A673 (cell line): Measurements from ENCODE around the gene TBC1D5. TPM values are rescaled to one million over a fixed set of nuclear protein-coding genes. Genes with fewer than 3 reads are reported as not detected.

Experiments used
- BruUV-seq: library from RNA; stranded (reverse); fragments of 400-500 nt; replicated peaks from 2 replicates; lab custom pipeline; 2021; lab: Mats Ljungman, UMichigan
- CTCF ChIA-PET: fragments of 300-600 bp; sonication (Branson Sonifier 250); formaldehyde crosslinking; loops from one replicate; lab custom pipeline; 2022; ENCODE audit warnings: antibody characterized with exemption; lab: Charles Lee
- POLR2A ChIA-PET: fragments of 300-600 bp; sonication (Branson Sonifier 250); formaldehyde crosslinking; loops from one replicate; lab custom pipeline; 2022; ENCODE audit warnings: antibody characterized with exemption; ENCODE audit not compliant: low non-redundant PET; lab: Charles Lee
- DNase-seq: peaks from one replicate; pipeline ENCODE4 v3.0.0-alpha.2; 2015; ENCODE audit warnings: low spot score
- H3K27ac ChIP-seq: fragments of 200-600 bp; sonication (generic); 2 replicates; pipeline ENCODE4 v1.5.1; 2016; ENCODE audit warnings: mixed run types, low read depth, mild to moderate bottlenecking, mixed read lengths, antibody characterized with exemption, low read length; ENCODE audit not compliant: poor library complexity, severe bottlenecking
- H3K27me3 ChIP-seq: fragments of 200-600 bp; sonication (generic); replicated peaks from 2 replicates; pipeline ENCODE4 v1.6.1; 2017; ENCODE audit warnings: mixed run types, low read depth, mild to moderate bottlenecking, mixed read lengths, antibody characterized with exemption, low read length; ENCODE audit not compliant: insufficient read depth, poor library complexity
- H3K36me3 ChIP-seq: fragments of 200-600 bp; sonication (generic); 2 replicates; pipeline ENCODE4 v1.6.1; 2016; ENCODE audit warnings: mixed run types, mild to moderate bottlenecking, mixed read lengths, antibody characterized with exemption, low read length; ENCODE audit not compliant: insufficient read depth, poor library complexity, severe bottlenecking
- H3K4me1 ChIP-seq: fragments of 200-600 bp; sonication (generic); 2 replicates; pipeline ENCODE4 v1.6.1; 2017; ENCODE audit warnings: mixed run types, mild to moderate bottlenecking, mixed read lengths, antibody characterized with exemption, low read length; ENCODE audit not compliant: insufficient read depth, poor library complexity, severe bottlenecking
- H3K4me3 ChIP-seq: fragments of 200-600 bp; sonication (generic); 2 replicates; pipeline ENCODE4 v1.5.1; 2016; ENCODE audit warnings: low read depth, mixed run types, mild to moderate bottlenecking, mixed read lengths, low read length; ENCODE audit not compliant: poor library complexity, severe bottlenecking
- H3K9me3 ChIP-seq: fragments of 200-600 bp; sonication (generic); 2 replicates; pipeline ENCODE4 v1.6.1; 2016; ENCODE audit warnings: mixed run types, low read depth, mild to moderate bottlenecking, mixed read lengths, antibody characterized with exemption, low read length; ENCODE audit not compliant: poor library complexity, severe bottlenecking
- CTCF ChIP-seq: fragments of 300-800, 200-600 bp; sonication (generic); conservative IDR thresholded peaks from 2 replicates; pipeline ENCODE4 v1.5.1; 2017; ENCODE audit warnings: low read depth, mild to moderate bottlenecking, antibody characterized with exemption, low read length, moderate library complexity, mixed read lengths
- EZH2 ChIP-seq: fragments of 200-600 bp; sonication (generic); IDR thresholded peaks from 2 replicates; pipeline ENCODE4 v1.6.1; 2017; ENCODE audit warnings: borderline replicate concordance, low read depth, mild to moderate bottlenecking, mixed read lengths, antibody characterized with exemption, low read length; ENCODE audit not compliant: poor library complexity, severe bottlenecking
- intact Hi-C: fragments of 100-400 bp; cut with micrococcal nuclease; formaldehyde crosslinking; loops from one replicate; pipeline ENCODE4 v1.10.0; 2022; ENCODE audit not compliant: unreplicated experiment
- total RNA-seq: library from RNA; stranded (reverse); gene quantifications from 2 replicates; pipeline ENCODE4 v1.2.3, GENCODE V29; 2021

The TBC1D5 gene
- total RNA-seq, 1 experiment from 2014 or later: 40.7 TPM

GRCh38 chr3:17590465-17590864 lies 152.0 kb downstream of the TBC1D5 start:
- DNase-seq: no peak
- no peak overlapping the region for H3K4me3 ChIP-seq
- intact Hi-C loops: no loop called here
- H3K9me3 ChIP-seq: peaks cover 7% of the 10 kb centered on the region
- no peaks in the 10 kb centered on the region for H3K27me3 ChIP-seq
- no peaks in the 10 kb centered on the region for H3K36me3 ChIP-seq
- no peaks in the 10 kb centered on the region for H3K4me1 ChIP-seq
- POLR2A ChIA-PET: no interaction called here
- TF ChIP-seq CTCF (no peak), EZH2 (no peak)
- no TSS peak for BruUV-seq
- H3K27ac ChIP-seq: no peak overlapping the region
- CTCF ChIA-PET: no interaction called here

- POLR2A ChIA-PET: no interaction called here
- Histone ChIP-seq H3K27ac (no peak overlapping the region), H3K36me3 (no peaks in the 10 kb centered on the region), H3K9me3 (peaks cover 7% of the 10 kb centered on the region), H3K4me1 (no peaks in the 10 kb centered on the region), H3K4me3 (no peak overlapping the region), H3K27me3 (no peaks in the 10 kb centered on the region)
- no TSS peak for BruUV-seq
- intact Hi-C loops: no loop called here
- CTCF ChIA-PET: no interaction called here
- no peak for DNase-seq
- TF ChIP-seq EZH2: no peak
- TF ChIP-seq CTCF: no peak
These were observed 152.5 kb downstream of the TBC1D5 start for GRCh38 chr3:17589888-17590287.

- CTCF ChIA-PET: no interaction called here
- no peak for DNase-seq
- H3K4me1 ChIP-seq: no peaks in the 10 kb centered on the region
- H3K4me3 ChIP-seq: no peak overlapping the region
- H3K36me3 ChIP-seq: no peaks in the 10 kb centered on the region
- no peaks in the 10 kb centered on the region for H3K27me3 ChIP-seq
- peaks cover 7% of the 10 kb centered on the region for H3K9me3 ChIP-seq
- no peak for TF ChIP-seq CTCF
- no peak for TF ChIP-seq EZH2
- H3K27ac ChIP-seq: no peak overlapping the region
- POLR2A ChIA-PET: no interaction called here
- no TSS peak for BruUV-seq
- intact Hi-C loops: no loop called here
These were observed 154.0 kb downstream of the TBC1D5 start for GRCh38 chr3:17588422-17588821.
